ENCODE data around the gene CBX8.

Gene CBX8

DNA sequence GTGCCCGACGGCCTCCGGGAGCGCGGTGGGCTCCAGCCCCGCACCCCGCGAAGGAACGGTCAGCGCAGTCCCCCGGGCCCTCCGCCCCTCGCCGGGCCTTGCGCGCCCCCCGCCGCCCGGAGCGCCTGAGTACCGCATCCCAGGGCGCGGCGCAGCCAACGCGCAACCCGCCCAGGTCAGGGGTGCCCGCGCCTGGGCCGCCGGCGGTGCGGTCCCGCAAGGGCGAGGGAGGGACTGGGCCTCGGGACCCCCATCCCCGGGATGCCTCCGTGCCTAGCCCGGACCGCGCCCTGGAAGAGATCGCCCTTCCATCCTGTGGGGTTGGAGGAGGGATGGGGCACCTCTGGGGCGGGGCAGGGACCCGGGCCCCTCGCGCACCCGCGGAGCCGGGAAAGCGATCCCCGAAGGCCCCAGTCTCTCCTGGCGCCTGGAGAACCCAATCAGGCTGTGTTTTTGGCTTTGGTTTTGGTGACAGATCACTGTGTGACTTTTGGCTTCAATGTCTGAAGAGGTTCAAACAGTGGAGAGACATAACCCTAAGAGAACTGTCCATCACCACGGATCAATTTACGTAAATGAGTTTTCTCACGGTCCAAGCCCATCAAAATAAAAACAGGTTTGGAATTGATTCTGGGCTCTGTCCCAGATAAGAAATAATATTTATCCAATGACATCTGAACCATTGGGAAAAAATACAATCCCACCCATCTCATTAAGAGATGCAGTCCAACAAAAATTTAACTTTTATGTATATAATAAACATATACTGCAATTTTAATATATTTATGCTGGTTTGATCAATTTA, 48.4 kb downstream of the CBX8 start:
- DNase-seq = no peak

DNA sequence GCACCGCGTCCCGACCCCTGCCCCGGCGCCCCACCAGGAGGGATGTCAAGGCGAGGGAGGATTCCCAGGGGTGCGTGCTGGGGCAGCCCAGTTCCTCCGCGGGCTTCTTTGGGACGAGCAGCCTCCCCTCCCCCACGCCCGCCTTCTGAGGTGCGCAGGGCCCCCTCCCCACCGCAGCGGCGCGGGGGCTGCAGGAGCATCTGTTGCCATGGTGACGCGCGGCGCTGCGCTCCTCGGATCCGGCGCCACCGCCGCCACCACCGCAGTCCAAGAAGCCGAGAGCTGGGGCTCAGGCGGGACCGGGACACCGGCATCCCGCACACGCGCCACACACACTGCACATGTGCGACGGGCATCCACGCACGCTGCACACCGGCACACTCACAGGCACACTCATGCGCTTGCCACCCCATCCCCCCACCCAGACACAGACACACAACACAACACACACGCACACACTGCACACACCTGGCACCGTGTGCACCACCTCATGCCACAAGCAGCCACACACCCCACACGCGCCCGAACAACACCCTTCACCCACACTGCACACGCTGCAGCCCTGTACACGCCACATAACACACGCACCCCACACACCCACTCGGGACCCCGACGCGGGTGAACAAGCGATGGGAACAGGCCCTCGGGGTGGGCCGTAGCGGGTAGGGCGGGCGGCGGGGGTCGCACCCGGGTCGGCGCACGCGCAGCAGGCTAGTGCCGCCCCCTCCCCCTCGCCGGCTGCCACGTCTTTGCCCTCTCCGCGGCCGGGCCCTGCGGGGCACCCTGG, 49.2 kb downstream of the CBX8 start:
- DNase-seq = peak; percentile 21

DNA sequence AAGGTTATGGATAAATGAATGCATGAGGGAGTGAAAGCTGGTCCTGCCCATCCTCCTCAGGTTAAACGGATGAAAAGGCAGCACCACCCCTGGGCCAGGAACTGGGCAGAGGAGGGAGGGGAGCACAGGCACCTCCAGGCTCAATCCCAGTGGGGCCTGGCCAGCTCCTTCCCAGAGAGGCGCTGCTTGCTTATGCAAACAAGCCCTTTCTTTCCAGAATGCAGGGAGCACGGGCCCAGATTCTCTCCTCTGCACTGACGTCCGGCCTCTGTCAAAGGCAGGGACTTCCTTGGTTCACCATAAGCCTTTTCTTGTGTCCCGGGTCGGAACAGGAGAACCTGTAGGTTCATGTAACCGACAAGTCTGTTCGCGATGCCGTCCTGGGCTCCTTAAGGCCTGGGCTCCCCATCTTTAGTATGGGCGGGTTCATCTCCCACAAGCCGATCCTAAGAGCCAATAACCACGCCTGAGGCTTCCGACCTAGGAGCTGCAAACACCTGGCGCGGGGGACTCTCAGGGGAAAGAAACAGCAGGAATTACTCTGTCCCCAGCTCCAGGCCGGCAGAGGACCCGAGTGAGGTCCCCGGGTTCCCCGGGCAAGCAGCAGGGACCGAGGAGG, 49.9 kb downstream of the CBX8 start:
- no peak for DNase-seq

DNA sequence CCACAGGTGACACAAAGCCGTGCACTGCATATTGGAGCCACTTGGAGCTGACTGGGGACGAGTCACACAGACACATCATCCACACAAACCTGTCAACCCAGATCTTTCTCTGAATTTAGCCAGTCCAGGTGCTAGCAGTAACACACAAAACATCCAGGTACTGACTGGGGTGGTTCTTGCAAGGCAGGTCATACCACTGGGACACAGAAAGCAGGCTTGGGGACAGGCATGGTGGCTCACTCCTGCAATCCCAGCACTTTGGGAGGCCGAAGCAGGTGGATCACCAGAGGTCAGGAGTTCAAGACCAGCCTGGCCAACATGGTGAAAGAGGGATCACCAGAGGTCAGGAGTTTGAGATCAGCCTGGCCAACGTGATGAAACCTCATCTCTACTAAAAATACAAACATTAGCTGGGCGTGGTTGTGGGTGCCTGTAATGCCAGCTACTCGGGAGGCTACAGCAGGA, 51.2 kb downstream of the CBX8 start:
- no peak for DNase-seq

DNA sequence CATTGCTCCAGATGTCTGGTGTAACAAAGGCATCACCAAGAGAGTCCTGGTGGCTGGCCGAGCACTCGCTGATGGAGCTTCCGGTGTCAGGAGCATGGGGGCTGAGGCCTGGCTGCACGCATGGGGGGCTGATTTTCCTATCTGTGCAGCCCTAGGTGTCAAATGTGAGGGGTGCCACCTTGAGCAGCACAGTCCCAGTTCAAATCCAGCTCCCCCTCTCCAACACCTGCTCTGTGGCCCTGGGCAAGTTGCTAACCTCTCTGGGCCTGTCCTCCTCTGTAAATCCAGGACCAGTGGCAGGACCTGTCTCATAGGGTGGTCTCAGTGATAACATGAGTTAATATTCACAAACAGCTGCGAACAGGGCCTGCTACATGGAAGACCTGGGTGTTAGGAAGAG, 53.3 kb downstream of the CBX8 start:
- DNase-seq = no peak

DNA sequence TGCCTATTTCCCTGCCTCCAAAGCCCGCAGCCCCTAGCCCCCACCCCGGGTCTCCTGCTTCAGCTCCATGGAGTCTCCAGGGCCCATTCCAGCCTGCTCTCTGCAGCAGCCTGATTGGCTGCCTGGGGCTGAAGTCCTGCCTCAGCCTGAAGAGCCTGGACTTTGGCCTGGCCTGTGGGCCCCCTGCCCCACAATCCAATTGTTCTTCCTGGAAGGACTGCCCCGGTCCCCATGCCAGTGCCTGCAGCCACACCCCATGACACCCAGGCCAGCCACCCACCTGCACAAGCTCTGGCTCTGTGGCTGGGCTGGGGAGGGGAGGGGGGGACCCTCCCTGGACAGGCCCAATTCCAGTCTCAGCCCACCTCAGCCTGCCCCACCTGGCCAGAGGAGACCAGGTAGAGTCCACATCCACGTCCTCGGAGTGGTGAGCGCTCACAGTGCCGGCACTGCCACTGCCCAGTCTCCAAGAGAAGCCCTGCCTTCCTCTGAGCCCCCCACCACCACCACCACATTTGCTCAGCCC, 53.9 kb downstream of the CBX8 start:
- no peak for DNase-seq

DNA sequence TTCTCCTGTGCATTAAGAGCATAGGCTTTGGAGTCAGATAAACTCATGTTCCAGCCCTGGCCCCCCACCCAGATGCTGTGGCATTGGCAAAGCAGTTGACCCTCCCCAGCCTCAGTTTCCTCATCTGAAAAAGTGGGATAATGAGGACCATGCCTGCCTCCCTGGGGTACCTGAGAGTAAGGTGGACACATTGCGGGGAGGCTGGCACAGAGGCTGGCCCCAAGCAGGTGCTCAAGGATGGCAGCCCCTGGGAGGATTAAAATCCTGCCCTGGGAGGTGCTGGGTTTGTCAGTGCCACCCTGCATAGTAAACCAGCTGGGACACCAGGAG, 54.3 kb downstream of the CBX8 start:
- DNase-seq = no peak

All from stimulated activated CD4-positive, alpha-beta T cell treated with anti-CD3 and anti-CD28 coated beads, Interleukin-4, amount 100 ng/mL, for 1 hour (primary cell).